GM19452 (cell line): ENCODE results near the gene PTRH2.
A peak's percentile ranks its signal among the peaks of the same experiment; 100 is the strongest.
"Not testable (repeated sequence)": the region's sequence is repeated elsewhere in the genome, so short reads cannot be mapped to it uniquely, and the experiment has no call there.

Experiments used
- ATAC-seq: cut with Tn5 transposase; IDR thresholded peaks from one replicate; pipeline ENCODE4 v1.9.1; 2021; ENCODE audit not compliant: unreplicated experiment

PTRH2 gene

GRCh38 chr17:59671386-59671785 is 35.8 kb downstream of the PTRH2 start:
- no peak for ATAC-seq

- no peak for ATAC-seq
Observed at GRCh38 chr17:59669944-59670343, 37.3 kb downstream of the PTRH2 start.

GRCh38 chr17:59669411-59669810 is 37.8 kb downstream of the PTRH2 start:
- ATAC-seq = peak; percentile 54

GRCh38 chr17:59668816-59669215 is 38.4 kb downstream of the PTRH2 start:
- ATAC-seq = no peak

- ATAC-seq = no peak
Observed at GRCh38 chr17:59666235-59666634, 41.0 kb downstream of the PTRH2 start.

DNA sequence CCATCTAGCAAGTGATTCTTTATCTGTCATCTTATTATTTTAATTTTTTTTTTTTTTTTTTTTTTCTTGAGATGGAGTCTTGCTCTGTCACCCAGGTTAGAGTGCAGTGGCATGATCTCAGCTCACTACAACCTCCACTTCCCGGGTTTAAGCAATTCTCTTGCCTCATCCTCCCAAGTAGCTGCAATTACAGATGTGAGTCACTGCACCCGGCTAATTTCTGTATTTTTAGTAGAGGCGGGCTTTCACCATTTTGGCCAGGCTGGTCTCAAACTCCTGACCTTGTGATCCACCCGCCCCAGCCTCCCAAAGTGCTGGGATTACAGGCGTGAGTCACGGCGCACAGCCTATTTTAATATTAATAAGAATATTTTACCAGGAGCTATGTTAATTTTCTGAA is 50.6 kb downstream of the PTRH2 start:
- not testable (repeated sequence) for ATAC-seq

- no peak for ATAC-seq
Observed at GRCh38 chr17:59652119-59652518, 55.1 kb downstream of the PTRH2 start.

DNA sequence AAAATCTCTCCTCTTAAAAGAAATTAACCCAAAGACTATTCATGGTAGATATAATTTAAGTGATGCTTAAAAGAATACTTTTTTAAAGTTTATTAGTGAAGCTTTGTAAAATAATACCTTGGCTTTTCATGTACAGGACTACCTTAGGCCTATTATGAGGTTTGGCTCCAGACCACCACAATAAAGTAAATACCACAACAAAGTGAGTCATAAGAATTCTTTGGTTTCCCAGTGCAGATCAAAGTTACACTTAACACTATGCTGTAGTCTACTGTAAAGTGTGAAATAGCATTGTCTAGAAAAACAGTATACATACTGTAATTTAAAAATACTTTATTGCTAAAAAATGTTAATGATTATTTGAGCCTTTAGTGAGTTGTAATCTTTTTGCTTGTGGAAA is 55.9 kb downstream of the PTRH2 start:
- ATAC-seq = no peak

- ATAC-seq = no peak
Observed at GRCh38 chr17:59650642-59651041, 56.6 kb downstream of the PTRH2 start.

GRCh38 chr17:59649886-59650285 is 57.3 kb downstream of the PTRH2 start:
- no peak for ATAC-seq
